ENCODE measurements around the gene NDST4. TPM values are rescaled to one million over a fixed set of nuclear protein-coding genes. Genes with fewer than 3 reads are reported as not detected.
"Not testable (repeated sequence)": the region's sequence is repeated elsewhere in the genome, so short reads cannot be mapped to it uniquely, and the experiment has no call there.

The NDST4 gene
- polyA plus RNA-seq, 3 donors = 0.27 to 0.70 (median 0.53) TPM

DNA sequence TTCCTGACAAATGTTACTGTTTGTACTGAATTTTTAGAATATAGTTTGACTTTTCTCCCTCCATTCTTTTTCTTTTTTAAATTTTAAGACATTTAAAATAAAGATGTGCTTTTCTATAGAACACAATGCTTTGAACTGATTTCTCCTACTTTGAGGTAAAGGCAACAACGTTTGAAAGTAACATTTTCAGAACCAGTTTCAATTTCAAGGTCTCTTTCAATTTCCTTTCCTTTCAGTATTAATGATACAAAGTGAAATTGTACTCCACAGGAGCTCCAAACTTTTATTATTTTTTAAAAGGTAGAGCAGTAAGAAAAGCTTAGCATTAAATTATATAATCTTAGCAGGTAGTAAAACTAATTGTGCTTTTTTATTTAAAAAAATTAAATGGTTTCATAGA is 54.9 kb downstream of the NDST4 start:
- DNase-seq = no peak

DNA sequence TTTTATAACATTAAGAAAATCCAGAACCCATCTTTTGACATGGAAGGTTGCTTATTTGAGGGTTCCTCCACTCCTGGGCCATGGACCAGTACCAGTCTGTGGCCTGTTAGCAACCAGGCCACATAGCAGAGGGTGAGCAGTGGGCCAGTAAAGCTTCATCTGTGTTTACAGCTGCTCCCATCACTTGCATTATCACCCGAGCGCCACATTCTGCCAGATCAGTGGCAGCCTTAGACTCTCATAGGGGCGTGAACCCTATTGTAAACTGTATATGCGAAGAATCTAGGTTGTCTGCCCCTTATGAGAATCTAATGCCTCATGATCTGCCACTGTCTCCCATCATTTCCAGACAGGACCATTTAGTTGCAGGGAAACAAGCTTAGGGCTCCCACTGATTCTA is 58.6 kb downstream of the NDST4 start:
- DNase-seq = no peak

DNA sequence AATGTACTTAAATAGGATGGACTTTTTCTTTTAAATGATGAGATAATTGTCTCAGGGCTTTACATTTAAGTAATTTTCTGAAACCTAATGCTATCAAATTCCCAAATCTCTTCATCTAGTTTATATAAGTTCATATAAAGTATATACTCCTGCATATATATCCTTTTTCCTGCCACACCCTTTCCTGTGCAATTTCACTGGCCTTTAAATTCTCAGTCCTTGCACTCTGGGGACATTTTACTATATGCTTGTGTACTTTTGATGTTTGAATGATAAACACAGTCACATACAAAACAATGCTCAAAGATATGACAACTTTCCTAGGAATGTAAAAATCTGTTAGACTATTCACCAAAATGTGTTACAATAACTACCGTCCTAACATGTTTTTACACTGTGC is 60.1 kb downstream of the NDST4 start:
- DNase-seq = no peak

DNA sequence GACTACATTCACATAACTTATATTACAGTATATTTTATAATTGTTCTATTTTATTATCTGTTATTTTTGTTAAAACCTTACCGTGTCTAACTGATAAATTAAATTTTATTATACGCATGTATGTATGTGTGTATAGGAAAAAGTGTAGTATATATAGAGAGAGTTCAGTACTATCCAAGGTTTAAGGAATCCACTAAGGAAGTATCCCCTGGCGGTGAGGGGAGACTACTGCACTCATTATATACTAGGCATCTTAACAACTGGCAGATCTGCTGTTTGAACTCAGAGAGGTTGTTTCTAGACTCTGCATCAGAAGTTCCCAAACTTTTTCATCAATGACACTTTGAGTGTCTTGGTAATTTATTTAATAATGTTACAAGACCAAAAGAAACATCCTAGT is 70.9 kb downstream of the NDST4 start:
- DNase-seq = no peak

DNA sequence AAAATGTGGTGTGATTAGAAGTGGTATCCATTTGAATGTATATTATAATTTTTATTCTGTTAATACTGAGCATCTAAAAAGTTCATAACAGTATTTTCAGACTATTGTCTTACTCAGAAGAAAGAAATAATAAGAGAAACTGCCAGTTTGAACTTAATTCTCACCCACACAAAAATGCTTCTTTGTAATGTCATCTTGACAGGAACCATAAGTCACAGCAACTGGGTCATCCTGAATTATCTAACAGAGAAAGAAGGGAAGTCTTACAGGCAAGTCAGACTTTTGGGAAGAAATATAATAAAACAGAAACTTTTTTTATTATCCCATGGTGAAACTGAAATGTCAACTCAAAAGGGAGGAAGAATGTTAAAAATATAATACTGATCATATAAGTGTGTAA is 83.1 kb downstream of the NDST4 start:
- DNase-seq = no peak

DNA sequence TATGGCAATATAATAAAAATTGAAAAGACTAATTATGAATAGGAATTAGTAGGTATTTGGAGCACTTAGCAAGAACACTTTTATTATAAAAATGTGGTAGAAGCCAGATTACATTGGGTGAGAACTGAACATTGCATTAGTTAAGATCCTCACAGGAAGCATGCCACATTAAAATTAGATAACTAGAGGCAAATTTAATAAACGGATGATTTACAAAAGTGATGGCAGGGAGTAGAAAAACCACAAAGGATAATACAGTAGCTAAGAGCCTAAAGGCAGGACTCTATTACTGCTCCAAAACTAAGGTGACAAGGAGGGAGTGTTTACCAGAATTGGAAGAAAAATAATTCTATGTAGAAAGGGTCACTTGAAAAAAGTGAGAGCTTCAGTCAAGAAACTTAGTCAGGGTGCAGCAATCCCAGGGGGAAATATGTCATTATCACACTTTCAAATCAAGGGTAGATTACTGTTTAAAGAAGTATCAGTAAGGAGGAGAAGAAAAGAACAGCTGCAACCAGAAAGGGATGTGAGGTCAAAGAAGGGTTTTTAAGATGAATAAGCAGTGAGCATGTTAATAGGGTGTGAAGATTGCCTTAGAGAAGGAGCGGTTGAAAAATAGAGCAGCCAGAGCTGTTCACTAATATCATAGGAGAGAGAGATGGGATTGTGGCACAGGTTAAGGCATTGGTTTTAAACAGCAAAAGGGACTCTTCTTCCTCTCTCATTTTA is 84.6 kb downstream of the NDST4 start:
- DNase-seq = no peak

DNA sequence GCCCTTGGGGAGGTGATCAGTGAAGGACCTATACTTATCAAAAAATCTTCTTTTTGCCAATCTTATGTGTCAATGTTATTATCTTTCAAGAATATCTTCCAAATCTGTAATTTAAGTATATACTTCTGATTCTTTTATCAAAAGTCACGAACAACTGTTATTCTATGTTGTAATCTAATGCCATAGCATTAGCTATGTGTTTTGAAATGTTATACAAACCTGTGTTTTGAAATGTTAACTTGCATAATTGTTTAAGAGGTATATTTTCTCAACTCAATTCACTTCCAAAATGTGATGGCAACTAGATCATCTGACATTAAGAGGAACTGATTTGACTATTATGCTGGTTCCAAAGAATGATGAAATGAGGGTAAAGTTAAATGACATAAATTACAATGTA is 113.5 kb downstream of the NDST4 start:
- no peak for DNase-seq

DNA sequence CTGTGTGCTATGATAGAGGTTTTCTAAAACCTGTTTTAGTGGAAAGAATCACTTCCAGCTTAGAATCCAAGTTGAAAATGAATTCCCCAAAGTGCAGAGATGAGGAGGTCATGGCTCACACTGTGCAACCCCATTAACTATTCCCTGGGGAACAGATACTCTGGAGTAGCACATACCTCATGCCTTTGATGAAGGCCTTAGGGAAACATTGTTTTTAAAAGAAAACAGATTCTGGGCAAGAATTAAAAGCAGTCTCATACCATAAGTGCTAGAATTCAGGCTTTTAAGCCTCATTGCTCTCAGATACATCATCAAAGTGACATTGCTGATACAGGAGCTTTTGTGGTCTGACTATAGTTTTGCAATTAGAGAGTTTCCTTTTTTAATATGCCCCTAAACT is 115.1 kb downstream of the NDST4 start:
- DNase-seq = no peak

DNA sequence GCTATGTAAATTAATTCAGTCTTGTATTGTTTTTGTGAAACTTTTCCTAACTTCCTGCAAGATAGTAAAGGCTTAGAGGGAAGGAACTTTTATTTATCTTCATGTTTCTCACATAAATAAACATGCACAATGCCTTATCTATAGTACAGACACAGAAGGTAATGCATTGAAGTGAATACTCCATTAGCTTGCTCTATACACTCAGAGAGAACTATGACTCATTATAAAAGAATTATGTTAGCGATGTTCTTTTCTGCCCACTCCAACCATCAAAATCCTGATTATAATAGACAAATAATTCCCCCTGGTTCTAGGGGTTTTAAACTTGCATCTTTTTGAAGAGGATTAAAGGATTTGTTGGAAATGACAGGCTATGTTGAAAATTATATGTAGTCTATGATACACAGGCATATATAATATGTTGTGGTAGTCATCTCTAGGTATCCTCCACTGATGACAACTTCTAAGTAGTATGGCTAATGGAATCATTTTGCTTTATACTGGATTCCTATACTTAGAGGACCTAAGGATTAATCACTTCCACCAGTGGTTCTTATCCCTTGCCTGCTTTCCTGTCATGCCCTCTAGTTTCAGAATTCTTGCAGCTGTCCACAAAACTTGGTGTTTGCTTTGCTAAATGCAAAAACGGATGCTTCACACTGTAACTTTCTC is 115.7 kb downstream of the NDST4 start:
- no peak for DNase-seq

DNA sequence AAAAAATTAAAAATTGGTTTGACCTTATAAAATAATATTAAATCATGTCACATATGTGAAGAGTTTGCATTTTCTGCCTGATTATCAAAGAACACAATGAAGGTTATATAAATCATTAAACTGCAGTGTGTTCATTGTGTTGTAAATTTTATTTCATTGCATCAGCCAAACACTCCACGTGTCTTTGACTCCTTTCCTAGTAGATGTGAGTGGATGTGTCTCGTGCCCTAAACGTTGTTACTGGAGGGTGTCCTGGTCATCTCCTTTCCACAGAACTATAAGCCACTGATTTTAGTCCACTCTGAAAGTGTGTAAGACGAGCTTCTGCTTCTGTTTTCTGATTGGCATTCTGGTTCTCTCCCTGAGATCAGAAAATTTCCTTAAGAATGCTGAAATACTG is 127.3 kb downstream of the NDST4 start:
- no peak for DNase-seq

DNA sequence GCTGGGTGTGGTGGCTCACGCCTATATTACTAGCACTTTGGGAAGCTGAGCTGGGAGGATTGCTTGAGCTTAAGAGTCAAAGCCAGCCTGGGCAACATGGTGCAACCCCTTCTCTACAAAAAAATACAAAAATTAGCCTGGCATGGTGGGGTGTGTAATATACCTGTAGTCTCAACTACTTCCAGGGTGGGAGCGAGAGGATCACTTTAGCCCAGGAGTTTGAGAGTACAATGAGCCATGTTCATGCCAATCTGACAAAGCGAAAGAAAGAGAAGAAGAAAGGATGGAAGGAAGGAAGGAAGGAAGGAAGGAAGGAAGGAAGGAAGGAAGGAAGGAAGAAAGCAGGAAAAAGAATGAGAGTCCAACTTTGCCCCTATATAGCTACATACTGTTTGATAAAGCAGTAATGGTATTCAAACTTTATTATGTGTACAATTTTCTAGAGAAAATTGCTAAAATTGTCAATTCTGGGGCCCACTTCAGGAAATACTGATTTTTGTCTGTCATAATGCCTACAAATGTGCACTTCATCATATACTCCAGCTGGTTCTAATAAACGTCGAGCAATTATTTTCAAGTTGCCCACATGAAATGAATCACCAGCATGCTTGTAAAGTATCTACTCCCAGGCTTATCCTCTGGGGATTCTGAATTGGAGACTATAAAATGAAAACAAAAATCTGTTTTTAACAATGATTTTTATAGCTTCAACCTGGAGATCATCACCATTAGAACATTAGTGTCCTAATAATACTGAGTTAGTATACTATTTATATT is 132.3 kb downstream of the NDST4 start:
- DNase-seq = no peak

DNA sequence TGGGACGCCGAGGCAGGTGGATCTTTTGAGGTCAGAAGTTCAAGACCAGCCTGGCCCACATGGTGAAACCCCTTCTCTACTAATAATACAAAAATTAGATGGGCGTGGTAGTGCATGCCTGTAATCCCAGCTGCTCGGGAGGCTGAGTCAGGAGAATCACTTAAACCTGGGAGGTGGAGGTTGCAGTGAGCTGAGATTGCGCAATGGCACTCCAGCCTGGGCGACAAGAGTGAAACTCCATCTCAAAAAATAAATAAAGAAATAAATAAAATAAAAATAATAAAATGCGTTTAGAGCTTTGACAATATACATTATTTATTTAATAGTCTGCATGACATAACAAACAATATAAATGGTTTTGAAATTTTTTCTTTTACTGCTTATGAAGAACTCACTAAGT is 133.0 kb downstream of the NDST4 start:
- not testable (repeated sequence) for DNase-seq

DNA sequence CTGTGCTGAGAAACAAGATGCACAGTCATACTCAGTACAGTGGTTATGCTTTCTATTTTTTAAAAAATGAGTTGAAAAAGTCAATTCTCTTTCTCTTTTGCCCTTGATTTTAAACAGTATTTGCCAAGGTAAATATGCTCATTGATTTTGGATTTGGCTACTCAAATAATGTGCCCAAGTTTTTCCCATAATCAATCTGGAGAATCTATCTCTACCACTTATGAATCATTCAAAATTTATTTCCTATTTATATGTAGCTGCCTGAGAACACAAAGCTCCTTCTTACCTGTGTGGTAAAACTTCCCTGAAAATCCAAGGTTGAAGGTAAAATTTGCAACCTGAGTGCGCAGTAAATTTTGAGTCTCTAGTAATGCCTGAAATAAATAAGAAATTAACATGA is 136.5 kb downstream of the NDST4 start:
- DNase-seq = no peak

DNA sequence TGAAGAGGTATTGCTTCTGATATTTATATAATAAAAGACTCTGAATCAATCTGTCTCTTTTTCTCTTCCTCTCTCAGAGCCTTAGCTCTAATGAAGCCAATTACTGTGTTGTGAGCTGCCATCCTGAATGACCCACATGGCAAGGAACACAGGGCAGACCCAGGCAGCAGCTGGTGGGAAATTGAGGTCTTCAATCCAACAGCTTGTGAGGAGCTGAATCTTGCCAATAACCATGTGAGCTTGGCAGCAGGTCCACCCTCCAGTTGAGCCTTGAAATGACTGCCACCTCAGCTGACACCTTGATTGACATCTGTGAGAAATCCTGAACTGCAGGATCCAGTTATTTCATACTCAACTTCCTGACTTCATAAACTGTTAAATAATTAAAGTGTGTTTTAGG is 149.4 kb downstream of the NDST4 start:
- DNase-seq = no peak

DNA sequence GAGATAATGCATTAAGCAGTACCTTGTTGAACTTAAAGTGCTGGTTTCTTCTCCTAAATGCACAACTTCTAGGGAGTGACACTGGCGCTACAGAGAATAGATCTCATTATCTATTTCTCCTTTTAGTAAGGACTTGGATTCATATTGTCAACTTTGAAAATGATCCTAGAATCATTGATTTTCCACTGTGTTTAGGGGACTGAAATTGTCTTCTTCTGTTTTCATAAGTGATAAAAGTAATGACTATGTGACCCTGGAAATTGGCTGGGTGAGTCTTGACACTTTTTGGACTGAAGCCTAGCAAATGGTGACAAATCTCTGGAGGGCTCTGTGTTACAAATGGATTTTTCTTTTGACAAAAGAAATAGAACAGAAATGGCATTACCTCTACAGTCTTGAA is 167.8 kb downstream of the NDST4 start:
- no peak for DNase-seq

DNA sequence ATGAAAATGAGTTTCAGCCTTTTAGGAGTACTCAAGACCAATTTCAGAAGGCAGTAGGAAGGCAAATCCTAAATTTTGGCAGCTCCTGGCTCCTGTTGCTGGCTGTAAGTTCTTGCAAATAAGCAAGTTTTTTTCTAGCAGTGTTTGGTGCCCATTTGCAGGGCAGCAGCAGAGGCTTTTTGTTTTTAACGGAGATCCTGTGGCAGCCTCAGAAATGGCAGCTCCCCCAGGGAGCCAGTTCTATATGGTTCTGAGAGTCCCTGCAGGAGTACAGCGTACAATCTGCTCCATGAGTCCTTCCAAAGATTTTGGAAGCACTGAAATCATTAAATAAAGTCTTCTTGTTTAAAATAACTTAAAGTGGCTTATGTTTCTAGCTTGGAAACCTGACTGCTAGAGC is 171.9 kb downstream of the NDST4 start:
- DNase-seq = no peak

DNA sequence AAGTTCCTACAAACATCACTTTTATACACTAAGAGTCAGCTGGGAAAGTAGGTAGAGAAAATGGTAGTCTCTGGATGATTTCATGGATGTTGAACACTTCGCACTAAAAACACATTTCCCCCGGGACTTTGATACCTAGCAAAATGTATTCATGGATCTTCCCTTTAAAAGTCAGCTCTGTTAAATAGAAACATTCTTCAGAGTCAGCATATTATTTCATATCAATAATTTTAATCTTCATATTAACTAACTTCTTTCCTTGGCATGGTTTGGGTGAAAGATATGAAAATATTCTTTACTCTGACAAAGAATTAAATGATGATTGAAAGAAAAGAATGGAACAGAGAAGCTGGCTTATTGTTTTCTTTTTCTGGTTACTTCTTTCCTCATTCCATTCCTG is 185.5 kb downstream of the NDST4 start:
- DNase-seq = no peak

DNA sequence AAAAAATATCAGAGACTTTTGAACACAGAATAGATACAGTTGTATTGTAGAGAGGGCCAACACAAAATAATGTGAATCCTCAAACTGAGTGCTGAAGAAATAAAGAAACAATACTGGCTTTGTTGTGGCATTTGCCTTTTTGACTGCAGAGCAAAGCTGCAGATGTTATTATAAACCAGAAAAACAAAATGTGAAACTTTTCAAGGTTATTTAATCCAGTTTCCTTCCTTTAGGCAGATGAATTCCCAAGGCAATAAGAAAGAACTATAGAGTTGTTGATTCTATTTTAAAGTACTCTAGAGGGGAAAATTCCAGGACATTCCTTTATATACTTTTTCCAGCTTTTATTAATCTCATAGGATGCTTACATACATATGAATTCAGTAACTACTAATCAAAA is 186.8 kb downstream of the NDST4 start:
- DNase-seq = no peak

DNA sequence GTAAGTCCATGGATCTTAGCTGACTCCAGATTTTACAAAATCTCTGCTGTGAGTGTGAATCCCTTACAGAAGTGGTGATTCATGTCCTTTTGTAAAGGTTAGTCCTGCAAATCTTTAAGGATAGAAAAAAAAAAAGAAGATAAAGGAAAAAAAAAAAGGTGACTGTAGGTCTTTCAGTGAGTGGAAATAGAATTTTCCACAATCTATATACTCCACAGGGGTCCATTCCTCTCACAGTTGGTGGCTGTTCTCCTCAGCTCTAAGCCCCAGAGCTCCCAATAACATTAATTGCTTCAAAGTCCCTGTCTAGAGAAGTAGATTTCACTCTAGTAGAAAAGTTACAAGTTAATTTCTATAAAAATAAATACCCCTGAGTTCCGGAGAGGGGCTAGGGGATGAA is 189.1 kb downstream of the NDST4 start:
- no peak for DNase-seq

DNA sequence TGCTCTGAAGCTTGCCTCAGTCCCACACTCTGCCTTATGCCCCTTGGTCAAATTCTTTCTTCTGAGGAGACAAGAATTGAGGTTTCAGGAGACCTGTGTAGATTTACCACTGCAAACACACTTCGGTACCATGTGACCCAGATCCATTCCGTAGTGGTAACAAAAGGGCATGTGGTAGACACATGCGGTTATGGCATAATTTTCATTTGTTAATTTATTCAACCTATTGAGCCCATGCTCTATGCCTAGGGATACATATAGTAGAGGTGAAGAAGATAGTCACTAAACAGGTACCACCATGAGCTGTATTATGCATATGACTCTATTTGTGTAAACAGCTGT is 190.9 kb downstream of the NDST4 start:
- no peak for DNase-seq

DNA sequence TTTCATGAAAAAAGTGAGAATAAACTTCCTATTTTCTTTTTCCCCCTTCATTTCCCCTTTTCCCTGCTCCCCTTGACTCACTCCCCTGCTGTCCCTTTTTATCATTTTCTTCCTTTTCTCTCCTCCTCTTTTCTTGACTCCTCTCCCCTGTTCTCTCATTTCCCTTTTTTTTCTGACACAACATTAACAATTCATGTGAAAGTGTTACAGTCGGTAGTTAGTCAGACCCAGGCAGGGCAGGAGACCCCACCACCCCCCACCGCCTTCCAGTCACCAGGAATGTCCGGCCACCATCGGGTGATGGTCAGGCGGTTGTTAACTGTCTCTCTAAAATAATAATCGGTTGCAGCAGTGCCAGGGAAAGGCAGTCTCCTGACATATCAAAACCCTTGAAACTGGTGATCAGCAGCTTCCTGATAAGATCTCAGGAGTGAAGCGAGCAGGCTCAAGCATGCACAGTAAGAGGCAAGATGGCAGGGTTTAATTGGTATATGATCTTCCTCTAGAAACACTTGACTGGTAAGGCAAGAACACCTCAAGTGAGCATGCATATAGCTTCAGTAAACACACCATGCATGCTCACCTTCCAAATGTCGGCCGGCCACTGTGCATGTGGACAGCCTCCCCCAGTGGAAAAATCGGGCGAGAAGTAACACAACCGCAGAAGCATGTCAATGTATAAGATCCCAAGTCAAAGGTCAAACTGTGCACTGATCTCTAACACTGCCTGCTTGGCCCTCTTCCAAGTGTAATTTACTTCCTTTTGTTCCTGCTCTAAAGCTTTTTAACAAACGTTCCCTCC is 191.4 kb downstream of the NDST4 start:
- DNase-seq = no peak

DNA sequence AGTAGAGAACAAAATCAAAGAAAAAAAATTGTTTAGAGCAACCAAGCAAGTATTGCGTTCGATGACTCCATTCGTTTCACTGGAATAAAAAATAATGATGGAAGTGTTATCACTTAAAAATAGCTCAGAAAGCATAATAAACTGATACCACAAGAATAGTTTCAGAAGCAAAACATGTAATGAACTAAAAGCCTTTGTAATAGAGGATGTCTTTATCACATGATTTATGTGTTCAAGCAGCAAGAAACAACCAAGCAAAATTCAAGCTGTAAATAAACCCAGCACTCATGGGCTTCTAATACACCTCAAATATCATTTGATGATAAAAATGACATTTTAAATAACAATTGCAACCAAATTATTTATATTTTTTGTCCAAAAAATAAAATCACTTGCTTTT is 192.2 kb downstream of the NDST4 start:
- no peak for DNase-seq

DNA sequence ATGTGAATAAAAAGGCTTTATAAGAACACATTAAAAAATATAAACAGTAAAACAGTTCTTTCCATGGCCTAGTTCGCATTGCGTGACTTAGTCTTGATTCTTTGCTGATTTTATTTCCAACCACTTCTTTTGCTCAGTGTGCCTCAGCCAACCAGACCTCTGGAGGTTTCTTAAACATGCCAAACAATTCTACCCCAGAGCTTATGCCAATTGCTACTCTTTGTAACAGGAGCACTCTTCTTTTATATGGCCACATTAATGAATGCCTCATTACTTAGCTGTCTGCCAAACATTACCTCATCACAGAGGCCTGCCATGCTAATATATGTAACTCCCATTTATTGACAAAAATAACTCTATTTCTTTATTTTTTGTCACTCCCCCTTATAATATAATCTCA is 202.3 kb downstream of the NDST4 start:
- no peak for DNase-seq
